ENCODE measurements around the gene PCDHB12.
"Not testable (repeated sequence)": the region's sequence is repeated elsewhere in the genome, so short reads cannot be mapped to it uniquely, and the experiment has no call there.

The PCDHB12 gene

GRCh38 chr5:141208478-141208877 is at the start of gene PCDHB12:
TSS of gene PCDHB12 (plus strand) at chr5:141208719. CDS start at chr5:141208908, 189 bp downstream.
- H3K27ac ChIP-seq, result no peak within 1 kb of the TSS

GRCh38 chr5:141172381-141173204 is 35.9 kb upstream of the PCDHB12 start, which contains the start of gene PCDHB7:
TSS of gene PCDHB7 (plus strand) at chr5:141172644. CDS start at chr5:141172836, 192 bp downstream.
- no peak within 1 kb of the TSS for H3K27ac ChIP-seq
- no peak for TF ChIP-seq ZFX (IDR thresholded peaks at IDR 0.05)
- TF ChIP-seq CTCF (conservative IDR thresholded peaks at IDR 0.05), result peak; percentile 81

More at GRCh38 chr5:141208478-141208877, at the start of gene PCDHB12:
- TF ChIP-seq CTCF (conservative IDR thresholded peaks at IDR 0.05) (peak; percentile 48), ZFX (IDR thresholded peaks at IDR 0.05) (no peak)

- H3K27ac ChIP-seq, result not testable (repeated sequence)
These were observed 34.0 kb upstream of the PCDHB12 start for GRCh38 chr5:141174291-141175104.

- H3K27ac ChIP-seq, result no peak overlapping the region
- TF ChIP-seq CTCF (conservative IDR thresholded peaks at IDR 0.05) (no peak), ZFX (IDR thresholded peaks at IDR 0.05) (no peak)
These were observed 32.6 kb upstream of the PCDHB12 start for GRCh38 chr5:141175933-141176332.

GRCh38 chr5:141177577-141178191 is 30.8 kb upstream of the PCDHB12 start, which contains the start of gene PCDHB8:
TSS of gene PCDHB8 (plus strand) at chr5:141177790. CDS start at chr5:141178035, 245 bp downstream.
- not testable (repeated sequence) for H3K27ac ChIP-seq
- peak; percentile 40 for TF ChIP-seq CTCF (conservative IDR thresholded peaks at IDR 0.05)

GRCh38 chr5:141179371-141179770 is 29.1 kb upstream of the PCDHB12 start:
- not testable (repeated sequence) for H3K27ac ChIP-seq

- H3K27ac ChIP-seq, result not testable (repeated sequence)
These were observed 28.6 kb upstream of the PCDHB12 start for GRCh38 chr5:141179876-141180275.

- no peak overlapping the region for H3K27ac ChIP-seq
- TF ChIP-seq CTCF (conservative IDR thresholded peaks at IDR 0.05) (no peak), ZFX (IDR thresholded peaks at IDR 0.05) (no peak)
These were observed 28.2 kb upstream of the PCDHB12 start for GRCh38 chr5:141180313-141180712.
